WTC11 (cell line): ENCODE measurements around the gene INPPL1. TPM values are rescaled to one million over a fixed set of nuclear protein-coding genes. Genes with fewer than 3 reads are reported as not detected.

Experiments
- ATAC-seq: fragments of 200-7000 bp; cut with Tn5 transposase; 2 replicates; pipeline ENCODE4 v1.10.0; 2021; ENCODE audit warnings: mild to moderate bottlenecking, moderate library complexity
- CTCF ChIA-PET: fragments of 300-600 bp; sonication (Branson Sonifier 250); formaldehyde crosslinking; loops from one replicate; lab custom pipeline; 2021; ENCODE audit warnings: antibody characterized with exemption; lab: Charles Lee
- POLR2A ChIA-PET: fragments of 350-600 bp; sonication (Branson Sonifier 250); formaldehyde crosslinking; loops from one replicate; lab custom pipeline; 2021; ENCODE audit warnings: antibody characterized with exemption; lab: Charles Lee
- DNase-seq: peaks from one replicate; pipeline ENCODE4 v3.0.0; 2021; ENCODE audit warnings: low spot score
- H3K27ac Mint-ChIP-seq: 2 replicates; pipeline ENCODE4 v1.8.0; 2021; ENCODE audit warnings: mixed read lengths
- H3K27me3 Mint-ChIP-seq: 2 replicates; pipeline ENCODE4 v1.8.0; 2021; ENCODE audit warnings: low read depth, mild to moderate bottlenecking, moderate library complexity, mixed read lengths
- H3K36me3 Mint-ChIP-seq: 2 replicates; pipeline ENCODE4 v1.8.0; 2021; ENCODE audit warnings: mixed read lengths
- H3K4me1 Mint-ChIP-seq: 2 replicates; pipeline ENCODE4 v1.8.0; 2022; ENCODE audit warnings: mixed read lengths
- H3K4me3 Mint-ChIP-seq: 2 replicates; pipeline ENCODE4 v1.8.0; 2021; ENCODE audit warnings: mild to moderate bottlenecking, moderate library complexity, mixed read lengths
- H3K9me3 Mint-ChIP-seq: 2 replicates; pipeline ENCODE4 v1.8.0; 2021; ENCODE audit warnings: mixed read lengths
- ATF2 ChIP-seq: sonication (generic); formaldehyde crosslinking; IDR thresholded peaks from 2 replicates; pipeline ENCODE4 v1.8.1; 2022; ENCODE audit warnings: low read depth, missing genetic modification reagents, borderline replicate concordance
- ATF6 ChIP-seq: sonication (generic); formaldehyde crosslinking; IDR thresholded peaks from 2 replicates; pipeline ENCODE4 v1.8.1; 2023; ENCODE audit warnings: mild to moderate bottlenecking, missing genetic modification reagents
- CREB1 ChIP-seq: sonication (generic); formaldehyde crosslinking; IDR thresholded peaks from 2 replicates; pipeline ENCODE4 v1.8.0; 2023; ENCODE audit warnings: mild to moderate bottlenecking, missing genetic modification reagents
- E2F4 ChIP-seq: sonication (generic); formaldehyde crosslinking; IDR thresholded peaks from 2 replicates; pipeline ENCODE4 v1.8.1; 2022; ENCODE audit warnings: low read depth, mild to moderate bottlenecking, moderate library complexity, missing genetic modification reagents, borderline replicate concordance
- ELF4 ChIP-seq: sonication (generic); formaldehyde crosslinking; IDR thresholded peaks from 2 replicates; pipeline ENCODE4 v1.8.1; 2022; ENCODE audit warnings: low read depth, mild to moderate bottlenecking, moderate library complexity, missing genetic modification reagents
- EMX1 ChIP-seq: fragments of 250-450 bp; sonication (Bioruptor Pico); IDR thresholded peaks from 2 replicates; pipeline ENCODE4 v1.8.0; 2021; ENCODE audit warnings: mild to moderate bottlenecking
- ETV6 ChIP-seq: sonication (generic); formaldehyde crosslinking; IDR thresholded peaks from 2 replicates; pipeline ENCODE4 v1.8.1; 2022; ENCODE audit warnings: mild to moderate bottlenecking, missing genetic modification reagents
- FOXK1 ChIP-seq: sonication (generic); formaldehyde crosslinking; IDR thresholded peaks from 2 replicates; pipeline ENCODE4 v1.8.0; 2022; ENCODE audit warnings: mild to moderate bottlenecking, moderate library complexity, missing genetic modification reagents
- NR1H2 ChIP-seq: sonication (generic); formaldehyde crosslinking; IDR thresholded peaks from 2 replicates; pipeline ENCODE4 v1.9.0; 2021; ENCODE audit warnings: mild to moderate bottlenecking, moderate library complexity, missing genetic modification reagents
- NR2C2 ChIP-seq: sonication (generic); formaldehyde crosslinking; IDR thresholded peaks from 2 replicates; pipeline ENCODE4 v1.8.0; 2022; ENCODE audit warnings: mild to moderate bottlenecking, missing genetic modification reagents
- PRDM15 ChIP-seq: sonication (generic); formaldehyde crosslinking; IDR thresholded peaks from 2 replicates; pipeline ENCODE4 v1.8.0; 2022; ENCODE audit warnings: missing genetic modification reagents
- RELA ChIP-seq: sonication (generic); formaldehyde crosslinking; IDR thresholded peaks from 2 replicates; pipeline ENCODE4 v1.8.1; 2022; ENCODE audit warnings: missing genetic modification reagents, mild to moderate bottlenecking, borderline replicate concordance
- TCF7 ChIP-seq: sonication (generic); formaldehyde crosslinking; IDR thresholded peaks from 2 replicates; pipeline ENCODE4 v1.8.0; 2022; ENCODE audit warnings: mild to moderate bottlenecking, low read depth, missing genetic modification reagents, moderate library complexity
- TEAD1 ChIP-seq: sonication (generic); formaldehyde crosslinking; IDR thresholded peaks from 2 replicates; pipeline ENCODE4 v1.8.0; 2022; ENCODE audit warnings: mild to moderate bottlenecking, missing genetic modification reagents
- TP53 ChIP-seq: sonication (generic); formaldehyde crosslinking; IDR thresholded peaks from 2 replicates; pipeline ENCODE4 v1.8.1; 2023; ENCODE audit warnings: mild to moderate bottlenecking, missing genetic modification reagents
- ZMAT4 ChIP-seq: fragments of 250-450 bp; sonication (Bioruptor Pico); IDR thresholded peaks from 2 replicates; pipeline ENCODE4 v1.9.0; 2021; ENCODE audit warnings: mild to moderate bottlenecking
- ZNF121 ChIP-seq: sonication (generic); formaldehyde crosslinking; IDR thresholded peaks from 2 replicates; pipeline ENCODE4 v1.8.0; 2023; ENCODE audit warnings: missing genetic modification reagents
- ZNF138 ChIP-seq: sonication (generic); formaldehyde crosslinking; conservative IDR thresholded peaks from 2 replicates; pipeline ENCODE4 v1.8.1; 2022; ENCODE audit warnings: mild to moderate bottlenecking, moderate library complexity, missing genetic modification reagents
- ZNF281 ChIP-seq: sonication (generic); formaldehyde crosslinking; IDR thresholded peaks from 2 replicates; pipeline ENCODE4 v1.8.0; 2023; ENCODE audit warnings: mild to moderate bottlenecking, missing genetic modification reagents
- ZNF425 ChIP-seq: fragments of 250-450 bp; sonication (Bioruptor Pico); conservative IDR thresholded peaks from 2 replicates; pipeline ENCODE4 v1.9.0; 2021; ENCODE audit warnings: mild to moderate bottlenecking
- total RNA-seq: library from RNA; stranded (reverse); gene quantifications from 3 replicates; pipeline ENCODE4 v1.2.3, GENCODE V29; 2021

INPPL1 gene
- total RNA-seq, 1 experiment from 2014 or later, result 136 TPM

GRCh38 chr11:72280037-72280436, 55.5 kb downstream of the INPPL1 start (continued):
- no peak for TF ChIP-seq TCF7

- no peak for DNase-seq
- Mint-ChIP-seq H3K4me1 (no peaks in the 10 kb centered on the region), H3K27me3 (peaks cover 14% of the 10 kb centered on the region; the same call in 1 of the 2 replicates), H3K27ac (no peak overlapping the region), H3K36me3 (no peaks in the 10 kb centered on the region), H3K9me3 (peaks cover 4% of the 10 kb centered on the region; the same call in 1 of the 2 replicates), H3K4me3 (no peak overlapping the region)
- TF ChIP-seq EMX1 (CRISPR knock-in tag), result no peak
- TF ChIP-seq CREB1 (CRISPR knock-in tag), result no peak
- no peak for TF ChIP-seq ZNF121 (CRISPR knock-in tag)
- TF ChIP-seq TEAD1 (CRISPR knock-in tag), result no peak
- TF ChIP-seq NR1H2 (CRISPR knock-in tag), result no peak
- no peak for TF ChIP-seq FOXK1 (CRISPR knock-in tag)
- TF ChIP-seq ATF6, result no peak
- no peak for TF ChIP-seq TP53 (CRISPR knock-in tag)
- TF ChIP-seq NR2C2 (CRISPR knock-in tag), result no peak
- no peak for TF ChIP-seq ATF2
- CTCF ChIA-PET, result no interaction called here
- POLR2A ChIA-PET, result no interaction called here
- ATAC-seq, result no peak
Measured at GRCh38 chr11:72280726-72281315, 56.3 kb downstream of the INPPL1 start.

- no peak for ATAC-seq
- no peaks in the 10 kb centered on the region for H3K36me3 Mint-ChIP-seq
- H3K4me3 Mint-ChIP-seq, result no peak overlapping the region
- no peaks in the 10 kb centered on the region for H3K4me1 Mint-ChIP-seq
- DNase-seq, result no peak
- POLR2A ChIA-PET, result no interaction called here
- CTCF ChIA-PET, result interaction anchor here (1.1 kb wide), 1 partner anchor 147 kb away, joined by 5 read pairs; no protein-coding TSS in a partner anchor
- H3K27me3 Mint-ChIP-seq, result peaks cover 14% of the 10 kb centered on the region; the same call in 1 of the 2 replicates
- H3K27ac Mint-ChIP-seq, result no peak overlapping the region
- peaks cover 4% of the 10 kb centered on the region; the same call in 1 of the 2 replicates for H3K9me3 Mint-ChIP-seq
- TF ChIP-seq TP53 (CRISPR knock-in tag) (no peak), ZMAT4 (CRISPR knock-in tag) (no peak), ETV6 (CRISPR knock-in tag) (no peak), E2F4 (CRISPR knock-in tag) (no peak), ZNF281 (CRISPR knock-in tag) (no peak), PRDM15 (CRISPR knock-in tag) (no peak), ZNF425 (CRISPR knock-in tag) (no peak), RELA (CRISPR knock-in tag) (no peak), CREB1 (CRISPR knock-in tag) (no peak), ELF4 (CRISPR knock-in tag) (no peak), ZNF138 (no peak)
Measured at GRCh38 chr11:72283947-72284346, 59.4 kb downstream of the INPPL1 start.
